A549 (cell line): Measurements from ENCODE around the gene PRXL2B.
"Not testable (repeated sequence)": the region's sequence is repeated elsewhere in the genome, so short reads cannot be mapped to it uniquely, and the experiment has no call there.

Source experiments
- BCL3 ChIP-seq: fragments of >200 bp; sonication (Bioruptor Twin); formaldehyde crosslinking; IDR thresholded peaks from 3 replicates; pipeline ENCODE4 v1.6.1; 2016
- CEBPB ChIP-seq, 2 experiments: fragments of >200 bp in 1 of 2; sonication (Bioruptor Twin) in 1 of 2; formaldehyde crosslinking in 1 of 2; IDR thresholded peaks; 2 replicates each; pipeline ENCODE4 v1.6.1; 2012 to 2016
- CHD2 ChIP-seq: fragments of 150-350 bp; IDR thresholded peaks from 2 replicates; pipeline ENCODE4 v1.6.1; 2014; ENCODE audit warnings: low read length; ENCODE audit not compliant: partially characterized antibody
- CTCF ChIP-seq: fragments of >200 bp; sonication (Bioruptor Twin); formaldehyde crosslinking; IDR thresholded peaks from 3 replicates; pipeline ENCODE4 v1.5.1; 2016
- EP300 ChIP-seq, 2 experiments: fragments of >200 bp; sonication (Bioruptor Twin); formaldehyde crosslinking; IDR thresholded peaks; 2 replicates in 1 of 2; 3 replicates in 1 of 2; pipeline ENCODE4 v1.6.1; 2016 to 2017
- HMGXB4 ChIP-seq: fragments of 250-450 bp; sonication (Bioruptor Pico); IDR thresholded peaks from 2 replicates; pipeline ENCODE4 v1.5.0; 2021; ENCODE audit warnings: mild to moderate bottlenecking, moderate library complexity, borderline replicate concordance
- JUN ChIP-seq, 2 experiments: fragments of >200 bp; sonication (Bioruptor Twin); formaldehyde crosslinking; IDR thresholded peaks; 2 replicates in 1 of 2; 3 replicates in 1 of 2; pipeline ENCODE4 v1.6.1; 2016 to 2017
- KDM5A ChIP-seq: fragments of 200-600 bp; sonication (generic); IDR thresholded peaks from 2 replicates; pipeline ENCODE4 v1.6.1; 2016; ENCODE audit warnings: antibody characterized with exemption, mild to moderate bottlenecking
- NFE2L2 ChIP-seq: fragments of 150-350 bp; conservative IDR thresholded peaks from 2 replicates; pipeline ENCODE4 v1.6.1; 2014; ENCODE audit warnings: low read length
- NR3C1 ChIP-seq: fragments of >200 bp; sonication (Bioruptor Twin); formaldehyde crosslinking; IDR thresholded peaks from 3 replicates; pipeline ENCODE4 v1.6.1; 2017
- POLR2A ChIP-seq: IDR thresholded peaks from 2 replicates; pipeline ENCODE4 v1.6.1; 2012; ENCODE audit warnings: mild to moderate bottlenecking, low read length
- REST ChIP-seq: fragments of 200-600 bp; sonication (generic); IDR thresholded peaks from 2 replicates; pipeline ENCODE4 v1.6.1; 2016; ENCODE audit warnings: antibody characterized with exemption, mild to moderate bottlenecking, moderate library complexity

- TF ChIP-seq CTCF; EP300 (IDR thresholded peaks at IDR 0.05); REST; POLR2A; CHD2; KDM5A; JUN (IDR thresholded peaks at IDR 0.05); NR3C1; CEBPB (IDR thresholded peaks at IDR 0.05); HMGXB4 (CRISPR knock-in tag); NFE2L2; BCL3: not testable (repeated sequence)
Measured at GRCh38 chr1:2549367-2550029, 37.1 kb upstream of the PRXL2B start.
